Suprapubic skin (tissue), 4 donors: Measurements from ENCODE around the gene RPS6KA5. TPM values are rescaled to one million over a fixed set of nuclear protein-coding genes. Genes with fewer than 3 reads are reported as not detected.
"Not testable (repeated sequence)": the region's sequence is repeated elsewhere in the genome, so short reads cannot be mapped to it uniquely, and the experiment has no call there.

Source experiments
- DNase-seq, 2 donors: peaks; one replicate each; pipeline ENCODE4 v3.0.0-alpha.2; 2019; ENCODE audit warnings: low spot score in 2 of 2
- H3K27ac ChIP-seq: fragments of 200-600 bp; sonication (generic); one replicate; pipeline ENCODE4 v1.5.1; 2019
- H3K27me3 ChIP-seq: fragments of 200-600 bp; sonication (generic); one replicate; pipeline ENCODE4 v1.5.1; 2019
- H3K36me3 ChIP-seq: fragments of 200-600 bp; sonication (generic); one replicate; pipeline ENCODE4 v1.5.1; 2019
- H3K4me1 ChIP-seq: fragments of 200-600 bp; sonication (generic); one replicate; pipeline ENCODE4 v1.5.1; 2019
- H3K4me3 ChIP-seq: fragments of 200-600 bp; sonication (generic); one replicate; pipeline ENCODE4 v1.5.1; 2019; ENCODE audit warnings: mild to moderate bottlenecking
- H3K9me3 ChIP-seq: fragments of 200-600 bp; sonication (generic); one replicate; pipeline ENCODE4 v1.5.1; 2019
- CTCF ChIP-seq, 2 donors: fragments of 200-600 bp in 1 of 2; fragments of 450-650 bp in 1 of 2; sonication (generic) in 1 of 2; IDR thresholded peaks; one replicate each; pipeline ENCODE4 v1.5.1; 2016 to 2019; ENCODE audit warnings: antibody characterized with exemption in 2 of 2, mild to moderate bottlenecking in 1 of 2, moderate library complexity in 1 of 2
- EP300 ChIP-seq: sonication (generic); formaldehyde crosslinking; IDR thresholded peaks from one replicate; pipeline ENCODE4 v1.6.1; 2017; ENCODE audit warnings: antibody characterized with exemption
- POLR2A ChIP-seq, 2 donors: fragments of 450-650 bp; IDR thresholded peaks; one replicate each; pipeline ENCODE4 v1.6.1; 2017; ENCODE audit warnings: antibody characterized with exemption in 2 of 2, mild to moderate bottlenecking in 2 of 2, moderate library complexity in 2 of 2
- POLR2AphosphoS5 ChIP-seq, 3 donors: sonication (generic); formaldehyde crosslinking; IDR thresholded peaks; one replicate each; pipeline ENCODE4 v1.6.1; 2017; ENCODE audit warnings: antibody characterized with exemption in 3 of 3
- WGBS: methylation state at CpG from one replicate; pipeline ENCODE4 v1.1.5; 2018; 5-methylcytosine and 5-hydroxymethylcytosine counted together
- total RNA-seq, 4 donors: library from RNA; depleted of rRNA; stranded (reverse); fragments of >200 nt; gene quantifications; one replicate each; pipeline ENCODE4 v1.1.0, GENCODE V29; 2016

RPS6KA5 gene
- total RNA-seq, 4 donors from 2014 or later = 6.4 to 14.2 (median 11.2) TPM

DNA sequence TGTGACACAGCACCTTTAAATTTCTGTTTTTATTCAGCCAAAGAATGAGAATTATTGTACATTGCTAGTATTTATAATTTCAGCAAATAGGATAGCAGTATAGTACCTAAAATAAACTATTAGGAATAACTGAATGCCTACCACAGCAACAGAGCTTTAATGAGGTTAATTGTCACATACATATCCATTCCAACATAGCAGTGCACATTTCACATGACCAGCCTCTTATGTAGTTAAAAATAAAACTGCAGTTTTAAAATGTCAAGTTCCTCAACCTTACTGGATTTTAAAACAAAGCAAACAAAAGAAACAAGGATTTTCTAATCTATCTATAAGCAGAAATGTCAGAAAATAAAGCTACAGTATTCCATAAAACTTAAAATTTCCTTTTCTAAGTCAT lies 193.6 kb downstream of the RPS6KA5 start:
- Histone ChIP-seq H3K27ac (no peak overlapping the region), H3K36me3 (no peaks in the 10 kb centered on the region), H3K4me3 (no peak overlapping the region), H3K4me1 (peaks cover 10% of the 10 kb centered on the region), H3K27me3 (no peaks in the 10 kb centered on the region), H3K9me3 (no peaks in the 10 kb centered on the region)
- DNase-seq = no peak
- no peak for TF ChIP-seq POLR2AphosphoS5 (IDR thresholded peaks at IDR 0.05)
- no peak for TF ChIP-seq CTCF (IDR thresholded peaks at IDR 0.05)
- TF ChIP-seq POLR2A (IDR thresholded peaks at IDR 0.05) = no peak
- TF ChIP-seq EP300 = no peak

DNA sequence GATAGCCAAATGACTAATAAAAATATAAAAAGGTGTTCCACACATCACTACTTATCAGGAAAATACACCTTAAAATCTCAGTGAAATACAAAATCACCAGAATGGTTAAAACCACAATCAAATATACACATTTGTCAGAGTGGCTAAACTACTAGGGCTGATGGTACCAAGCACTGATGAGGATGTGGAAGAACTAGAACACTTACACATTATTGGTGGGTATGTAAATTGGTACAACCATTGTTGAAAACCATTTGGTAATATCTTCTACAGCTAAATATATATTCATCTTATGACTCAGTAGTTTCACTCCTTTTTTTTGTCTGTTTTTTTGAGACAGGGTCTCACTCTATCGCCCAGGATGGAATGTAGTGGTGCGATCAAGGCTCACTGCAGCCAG lies 195.7 kb downstream of the RPS6KA5 start:
- H3K27ac ChIP-seq = no peak overlapping the region
- no peak for TF ChIP-seq POLR2AphosphoS5 (IDR thresholded peaks at IDR 0.05)
- no peak for TF ChIP-seq CTCF (IDR thresholded peaks at IDR 0.05)
- no peak for TF ChIP-seq POLR2A (IDR thresholded peaks at IDR 0.05)
- TF ChIP-seq EP300 = no peak
- no peaks in the 10 kb centered on the region for H3K4me1 ChIP-seq
- H3K27me3 ChIP-seq = no peaks in the 10 kb centered on the region
- 99% methylated on average over 2 of the region's 2 CpGs for WGBS
- no peaks in the 10 kb centered on the region for H3K36me3 ChIP-seq
- H3K9me3 ChIP-seq = no peaks in the 10 kb centered on the region
- DNase-seq = no peak
- no peak overlapping the region for H3K4me3 ChIP-seq

DNA sequence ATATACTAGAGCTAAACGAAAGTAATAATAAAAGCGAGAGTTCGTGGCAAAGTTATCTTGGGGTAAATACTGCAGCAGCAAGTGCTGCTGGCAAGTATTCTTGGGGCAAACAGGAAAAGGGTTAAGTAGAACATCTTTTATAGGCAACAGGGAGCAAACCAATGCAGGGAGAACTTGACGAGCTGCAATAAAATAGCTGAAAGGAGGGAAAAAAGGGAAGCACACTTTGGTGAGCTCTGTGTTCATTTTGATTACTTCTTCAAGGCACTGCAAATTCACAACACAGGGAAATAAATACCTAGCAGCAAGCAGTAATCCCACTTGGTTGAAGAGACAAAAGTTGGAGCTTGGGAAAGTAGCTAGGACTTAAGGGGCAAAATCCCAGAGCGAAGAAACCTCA lies 201.9 kb downstream of the RPS6KA5 start:
- no peaks in the 10 kb centered on the region for H3K36me3 ChIP-seq
- no peaks in the 10 kb centered on the region for H3K27me3 ChIP-seq
- H3K27ac ChIP-seq = no peak overlapping the region
- no peaks in the 10 kb centered on the region for H3K9me3 ChIP-seq
- no peaks in the 10 kb centered on the region for H3K4me1 ChIP-seq
- WGBS = 82% methylated on average over 5 of the region's 5 CpGs
- H3K4me3 ChIP-seq = no peak overlapping the region
- TF ChIP-seq POLR2A (IDR thresholded peaks at IDR 0.05) = no peak
- TF ChIP-seq POLR2AphosphoS5 (IDR thresholded peaks at IDR 0.05) = no peak
- TF ChIP-seq CTCF (IDR thresholded peaks at IDR 0.05) = no peak
- no peak for TF ChIP-seq EP300
- no peak for DNase-seq

DNA sequence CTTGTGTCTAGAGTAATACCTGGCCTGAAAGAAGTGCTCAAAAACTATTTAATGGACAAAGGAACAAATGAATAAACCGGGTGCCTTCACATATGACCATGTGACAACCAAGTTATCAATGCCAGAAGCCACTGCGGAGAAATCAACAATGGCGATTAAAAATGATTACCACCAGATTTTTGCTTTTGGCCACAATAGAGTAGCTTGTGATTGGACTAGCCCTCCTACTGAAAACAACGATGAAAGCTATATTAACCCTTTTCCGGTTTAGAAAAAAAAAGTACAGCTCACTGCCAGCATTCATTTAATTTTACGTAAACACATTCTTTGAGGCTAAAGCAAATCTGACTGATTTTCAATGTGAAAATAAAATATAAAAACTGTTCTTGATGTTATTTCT lies 202.6 kb downstream of the RPS6KA5 start:
- Histone ChIP-seq H3K36me3 (no peaks in the 10 kb centered on the region), H3K4me1 (no peaks in the 10 kb centered on the region), H3K9me3 (no peaks in the 10 kb centered on the region), H3K27ac (no peak overlapping the region), H3K27me3 (no peaks in the 10 kb centered on the region), H3K4me3 (no peak overlapping the region)
- DNase-seq = no peak
- WGBS = 72% methylated on average over 6 of the region's 6 CpGs
- TF ChIP-seq POLR2AphosphoS5 (IDR thresholded peaks at IDR 0.05) (no peak), CTCF (IDR thresholded peaks at IDR 0.05) (no peak), POLR2A (IDR thresholded peaks at IDR 0.05) (no peak), EP300 (no peak)

GRCh38 chr14:90856115-90856514 lies 204.3 kb downstream of the RPS6KA5 start:
- not testable (repeated sequence) for H3K9me3 ChIP-seq, DNase-seq, H3K4me3 ChIP-seq, H3K36me3 ChIP-seq, H3K27ac ChIP-seq, H3K4me1 ChIP-seq, H3K27me3 ChIP-seq
- WGBS = 82% methylated on average over 5 of the region's 5 CpGs

- no peaks in the 10 kb centered on the region for H3K27me3 ChIP-seq
- H3K36me3 ChIP-seq = no peaks in the 10 kb centered on the region
- no peak for DNase-seq
- no peak for TF ChIP-seq CTCF (IDR thresholded peaks at IDR 0.05)
- TF ChIP-seq POLR2A (IDR thresholded peaks at IDR 0.05) = no peak
- no peak for TF ChIP-seq EP300
- TF ChIP-seq POLR2AphosphoS5 (IDR thresholded peaks at IDR 0.05) = no peak
- no peaks in the 10 kb centered on the region for H3K4me1 ChIP-seq
- no peak overlapping the region for H3K27ac ChIP-seq
- H3K9me3 ChIP-seq = no peaks in the 10 kb centered on the region
- no peak overlapping the region for H3K4me3 ChIP-seq
Measured at GRCh38 chr14:90853116-90853515, 207.3 kb downstream of the RPS6KA5 start.
